ENCODE data around the gene CHST8. TPM values are rescaled to one million over a fixed set of nuclear protein-coding genes. Genes with fewer than 3 reads are reported as not detected.

CHST8 gene
- total RNA-seq, 2 donors from 2014 or later: 1.6 to 3.8 TPM

DNA sequence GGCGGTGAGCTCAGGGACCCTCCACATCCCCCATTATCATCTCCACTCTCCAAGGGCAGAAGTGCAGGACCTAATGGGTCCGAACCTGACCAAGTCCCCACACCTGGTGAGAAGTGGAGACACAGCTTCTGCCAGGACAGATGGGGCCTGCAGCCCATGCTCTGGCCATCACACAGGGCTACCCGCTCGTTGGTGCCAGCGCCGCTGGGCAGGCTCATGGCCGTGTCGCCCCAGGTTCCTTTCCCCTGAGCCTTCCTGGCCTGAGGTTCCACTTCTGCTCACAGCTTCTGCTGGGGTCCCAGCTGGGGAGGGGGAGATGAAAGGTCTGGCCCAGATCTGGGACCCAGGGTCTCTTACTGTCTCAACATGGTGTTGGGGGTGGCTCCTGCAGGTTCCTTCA lies 126.5 kb downstream of the CHST8 start:
- no peaks in the 10 kb centered on the region for H3K27me3 Mint-ChIP-seq (ENCODE audit: insufficient read depth)
- no peaks in the 10 kb centered on the region for H3K4me1 Mint-ChIP-seq
- no peak for DNase-seq
- H3K27me3 ChIP-seq (ENCODE audit: control insufficient read depth, insufficient read depth, low read length, poor library complexity, severe bottlenecking): no peaks in the 10 kb centered on the region
- H3K27ac Mint-ChIP-seq: no peak overlapping the region
- no peaks in the 10 kb centered on the region for H3K36me3 ChIP-seq (ENCODE audit: control insufficient read depth, insufficient read depth, low read length)
- H3K9ac ChIP-seq (ENCODE audit: extremely low read depth, low read length, poor library complexity, severe bottlenecking): no peak overlapping the region
- H3K9me3 ChIP-seq (ENCODE audit: control insufficient read depth, low read length): no peaks in the 10 kb centered on the region
- H3K36me3 Mint-ChIP-seq (ENCODE audit: low read depth): no peaks in the 10 kb centered on the region
- 94 to 100% methylated on average over 7 to 8 of the region's 8 CpGs for WGBS, 2 experiments (ENCODE audit: insufficient coverage in 1 of 2, insufficient read length in 1 of 2)
- H3K4me3 ChIP-seq (ENCODE audit: low read length): no peak overlapping the region
- H3K9me3 Mint-ChIP-seq: no peaks in the 10 kb centered on the region
- no peak overlapping the region for H3K4me3 Mint-ChIP-seq
- no peak for TF ChIP-seq CTCF (conservative IDR thresholded peaks at IDR 0.05)
- H3K4me1 ChIP-seq (ENCODE audit: control insufficient read depth, insufficient read depth, low read length): no peaks in the 10 kb centered on the region
- H3K27ac ChIP-seq (ENCODE audit: low read depth, low read length): no peak overlapping the region

- no peaks in the 10 kb centered on the region for H3K27me3 ChIP-seq (ENCODE audit: control insufficient read depth, insufficient read depth, low read length, poor library complexity, severe bottlenecking)
- no peaks in the 10 kb centered on the region for H3K9me3 ChIP-seq (ENCODE audit: control insufficient read depth, low read length)
- H3K36me3 ChIP-seq (ENCODE audit: control insufficient read depth, insufficient read depth, low read length): no peaks in the 10 kb centered on the region
- no peak overlapping the region for H3K4me3 Mint-ChIP-seq
- H3K36me3 Mint-ChIP-seq (ENCODE audit: low read depth): no peaks in the 10 kb centered on the region
- H3K9ac ChIP-seq (ENCODE audit: extremely low read depth, low read length, poor library complexity, severe bottlenecking): no peak overlapping the region
- no peak overlapping the region for H3K27ac ChIP-seq (ENCODE audit: low read depth, low read length)
- H3K4me1 ChIP-seq (ENCODE audit: control insufficient read depth, insufficient read depth, low read length): no peaks in the 10 kb centered on the region
- no peaks in the 10 kb centered on the region for H3K9me3 Mint-ChIP-seq
- H3K4me3 ChIP-seq (ENCODE audit: low read length): no peak overlapping the region
- no peaks in the 10 kb centered on the region for H3K27me3 Mint-ChIP-seq (ENCODE audit: insufficient read depth)
- H3K4me1 Mint-ChIP-seq: no peaks in the 10 kb centered on the region
- TF ChIP-seq CTCF (conservative IDR thresholded peaks at IDR 0.05): no peak
- 70 to 95% methylated on average over 2 to 3 of the region's 3 CpGs for WGBS, 2 experiments (ENCODE audit: insufficient coverage in 1 of 2, insufficient read length in 1 of 2)
- H3K27ac Mint-ChIP-seq: no peak overlapping the region
- no peak for DNase-seq
These were observed 127.3 kb downstream of the CHST8 start for GRCh38 chr19:33749016-33749415.

- H3K4me3 Mint-ChIP-seq: no peak overlapping the region
- H3K9me3 Mint-ChIP-seq: no peaks in the 10 kb centered on the region
- no peak for DNase-seq
- H3K4me1 Mint-ChIP-seq: no peaks in the 10 kb centered on the region
- no peaks in the 10 kb centered on the region for H3K4me1 ChIP-seq (ENCODE audit: control insufficient read depth, insufficient read depth, low read length)
- no peaks in the 10 kb centered on the region for H3K36me3 ChIP-seq (ENCODE audit: control insufficient read depth, insufficient read depth, low read length)
- no peak overlapping the region for H3K9ac ChIP-seq (ENCODE audit: extremely low read depth, low read length, poor library complexity, severe bottlenecking)
- H3K27ac ChIP-seq (ENCODE audit: low read depth, low read length): no peak overlapping the region
- no peaks in the 10 kb centered on the region for H3K36me3 Mint-ChIP-seq (ENCODE audit: low read depth)
- no peak overlapping the region for H3K4me3 ChIP-seq (ENCODE audit: low read length)
- H3K27me3 ChIP-seq (ENCODE audit: control insufficient read depth, insufficient read depth, low read length, poor library complexity, severe bottlenecking): no peaks in the 10 kb centered on the region
- 86 to 90% methylated on average over 8 to 12 of the region's 12 CpGs for WGBS, 2 experiments (ENCODE audit: insufficient coverage in 1 of 2, insufficient read length in 1 of 2)
- H3K27me3 Mint-ChIP-seq (ENCODE audit: insufficient read depth): no peaks in the 10 kb centered on the region
- TF ChIP-seq CTCF (conservative IDR thresholded peaks at IDR 0.05): no peak
- H3K27ac Mint-ChIP-seq: no peak overlapping the region
- no peaks in the 10 kb centered on the region for H3K9me3 ChIP-seq (ENCODE audit: control insufficient read depth, low read length)
These were observed 127.9 kb downstream of the CHST8 start for GRCh38 chr19:33749619-33750175.

Measured in endodermal cell (in vitro differentiated cells).